T follicular helper cell (primary cell): ENCODE data around the gene MMP14.

Source experiments
- DNase-seq: peaks from one replicate; pipeline ENCODE4 v3.0.0-alpha.2; 2020; ENCODE audit warnings: low read depth

The MMP14 gene

DNA sequence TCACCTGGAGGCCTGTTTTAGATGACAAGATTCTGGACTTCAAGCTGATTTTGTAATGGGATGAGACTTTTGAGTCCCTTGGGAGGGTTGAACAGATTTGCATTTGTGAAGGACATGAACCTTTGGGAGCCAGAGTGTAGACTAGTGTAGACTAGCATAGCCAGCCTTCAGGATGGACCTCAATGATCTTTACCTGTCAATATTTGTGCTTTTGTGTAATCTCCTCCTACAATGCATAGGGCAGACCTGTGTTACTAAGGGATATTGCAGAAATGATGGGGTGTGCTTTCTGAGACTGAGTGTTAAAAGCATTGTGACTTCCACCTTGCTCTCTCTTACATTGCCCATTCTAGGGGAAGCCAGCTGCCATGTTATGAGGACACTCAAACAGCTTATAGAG lies 25.3 kb downstream of the MMP14 start:
- no peak for DNase-seq

DNA sequence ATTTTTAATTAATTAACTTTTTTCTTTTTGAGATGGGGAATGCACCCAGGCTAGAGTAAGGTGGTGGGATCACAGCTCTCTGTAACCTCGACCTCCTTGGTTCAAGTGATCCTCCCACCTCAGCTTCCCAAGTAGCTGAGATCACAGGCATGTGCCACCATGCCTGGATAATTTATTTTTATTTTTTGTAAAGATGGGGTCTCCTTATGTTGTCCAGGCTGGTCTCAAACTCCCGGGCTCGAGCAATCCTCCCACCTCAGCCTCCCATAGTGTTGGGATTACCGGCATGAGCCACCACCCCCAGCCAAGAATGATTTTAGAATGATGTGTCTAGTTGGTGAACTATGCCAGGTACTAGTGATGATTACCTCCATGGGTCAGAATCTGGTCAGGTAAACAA lies 28.6 kb downstream of the MMP14 start:
- DNase-seq: no peak

DNA sequence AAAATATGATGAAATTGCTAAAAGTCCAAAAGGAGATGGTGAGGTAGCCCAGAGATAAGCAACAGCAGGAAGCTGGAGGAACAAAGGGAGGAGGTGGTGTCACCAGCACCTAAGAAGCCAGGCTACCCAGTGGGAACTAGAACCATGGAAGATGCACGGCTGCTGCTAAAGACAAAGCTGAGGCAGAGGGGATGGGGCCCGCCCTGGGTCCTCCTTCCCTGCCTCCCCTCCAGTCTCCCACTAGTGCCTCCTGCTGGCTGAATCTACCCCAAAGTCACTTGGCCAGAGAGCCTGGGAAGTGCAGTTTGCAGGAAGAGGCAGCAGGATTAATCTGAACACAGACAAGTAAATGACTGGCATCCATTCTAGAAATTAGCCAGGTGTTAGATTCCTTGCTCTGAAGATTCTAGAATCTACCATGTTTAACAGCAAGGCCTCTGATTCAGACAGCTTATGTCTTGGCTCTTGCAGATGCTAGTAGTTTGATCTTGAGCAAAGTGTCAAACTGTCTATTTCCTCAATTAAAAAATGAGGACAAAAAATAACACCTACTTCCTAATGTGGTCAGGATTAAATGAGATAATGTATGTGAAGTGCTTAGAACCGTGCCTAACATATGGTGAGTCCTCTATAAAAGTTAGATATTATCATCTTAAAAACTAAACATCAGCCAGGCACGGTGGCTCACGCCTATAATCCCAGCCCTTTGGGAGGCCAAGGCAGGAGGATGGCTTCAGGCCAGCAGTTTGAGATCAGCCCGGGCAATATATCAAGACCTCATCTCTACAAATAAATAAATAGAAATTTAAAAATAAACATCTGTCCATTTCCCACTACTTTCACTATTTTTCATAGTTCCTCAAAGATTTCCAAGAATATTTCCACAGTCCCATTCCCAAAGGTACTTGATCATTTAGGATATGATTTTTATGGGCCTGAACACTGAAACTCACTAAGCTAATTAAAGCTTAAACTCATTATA lies 29.3 kb downstream of the MMP14 start:
- no peak for DNase-seq

GRCh38 chr14:22866874-22867273 lies 30.5 kb downstream of the MMP14 start:
- DNase-seq: no peak

- DNase-seq: no peak
These were observed 34.4 kb downstream of the MMP14 start for GRCh38 chr14:22870811-22871223.

- peak; percentile 59 for DNase-seq
These were observed 35.0 kb downstream of the MMP14 start, which contains the start of gene LRP10 for GRCh38 chr14:22871224-22872032. LRP10 (plus strand) TSS chr14:22871740; CDS start chr14:22872304, 564 bp downstream.

- DNase-seq: peak; percentile 59
These were observed 35.8 kb downstream of the MMP14 start for GRCh38 chr14:22872033-22872832.

- no peak for DNase-seq
These were observed 36.6 kb downstream of the MMP14 start for GRCh38 chr14:22872833-22873520.

- DNase-seq: no peak
These were observed 38.8 kb downstream of the MMP14 start for GRCh38 chr14:22875003-22875747.

DNA sequence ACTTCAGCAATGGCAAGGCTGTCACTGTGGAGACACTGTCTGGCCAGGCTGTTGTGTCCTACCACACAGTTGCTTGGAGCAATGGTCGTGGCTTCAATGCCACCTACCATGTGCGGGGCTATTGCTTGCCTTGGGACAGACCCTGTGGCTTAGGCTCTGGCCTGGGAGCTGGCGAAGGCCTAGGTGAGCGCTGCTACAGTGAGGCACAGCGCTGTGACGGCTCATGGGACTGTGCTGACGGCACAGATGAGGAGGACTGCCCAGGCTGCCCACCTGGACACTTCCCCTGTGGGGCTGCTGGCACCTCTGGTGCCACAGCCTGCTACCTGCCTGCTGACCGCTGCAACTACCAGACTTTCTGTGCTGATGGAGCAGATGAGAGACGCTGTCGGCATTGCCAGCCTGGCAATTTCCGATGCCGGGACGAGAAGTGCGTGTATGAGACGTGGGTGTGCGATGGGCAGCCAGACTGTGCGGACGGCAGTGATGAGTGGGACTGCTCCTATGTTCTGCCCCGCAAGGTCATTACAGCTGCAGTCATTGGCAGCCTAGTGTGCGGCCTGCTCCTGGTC lies 39.4 kb downstream of the MMP14 start:
- DNase-seq: no peak

- DNase-seq: no peak
These were observed 40.7 kb downstream of the MMP14 start for GRCh38 chr14:22877000-22877501.

DNA sequence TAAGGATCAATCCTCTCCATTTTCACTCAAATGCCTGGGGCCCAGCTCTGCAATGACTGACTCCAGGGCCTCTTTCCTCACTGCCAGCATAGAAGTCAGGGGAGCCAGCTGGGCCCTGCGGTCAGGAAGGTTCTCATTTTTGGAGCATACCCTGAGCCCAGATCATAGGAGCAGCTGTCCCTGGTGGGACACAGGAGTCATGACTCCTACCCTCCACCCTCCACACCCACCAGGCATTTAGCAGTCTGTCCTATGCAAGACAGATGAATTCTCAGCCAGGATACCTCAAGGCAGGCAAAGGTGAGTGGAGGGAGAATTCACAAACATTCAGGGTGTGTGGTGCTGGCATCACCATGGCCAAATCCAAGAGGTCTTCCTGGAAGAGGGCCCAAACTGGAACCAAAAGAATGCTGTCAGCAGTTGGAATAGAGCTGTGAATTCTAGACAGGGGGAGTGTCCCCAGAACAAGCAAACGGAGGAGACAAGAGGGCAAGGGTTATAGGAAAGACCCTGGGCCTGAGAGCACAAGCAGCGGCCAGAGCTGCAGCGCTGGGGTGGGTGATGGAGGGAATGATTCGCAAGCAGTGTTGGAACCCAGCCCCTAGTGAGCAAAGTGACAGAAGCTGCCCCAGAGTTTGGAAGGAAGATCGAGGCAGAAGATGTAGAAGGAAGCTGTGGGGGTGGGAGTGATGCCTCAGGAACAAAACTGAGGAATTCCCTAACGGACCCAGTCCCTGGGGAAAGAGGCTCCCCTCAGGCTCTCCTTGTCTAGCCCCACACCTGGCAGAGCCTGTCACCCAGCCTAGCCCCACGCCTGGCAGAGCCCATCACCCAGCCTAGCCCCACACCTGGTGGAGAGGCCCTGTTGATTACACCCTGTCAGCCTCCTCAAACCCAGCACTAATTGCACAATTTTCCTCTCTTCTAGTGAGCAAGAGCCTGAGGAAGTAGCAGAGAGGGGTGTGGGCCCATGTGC lies 42.2 kb downstream of the MMP14 start:
- no peak for DNase-seq

DNA sequence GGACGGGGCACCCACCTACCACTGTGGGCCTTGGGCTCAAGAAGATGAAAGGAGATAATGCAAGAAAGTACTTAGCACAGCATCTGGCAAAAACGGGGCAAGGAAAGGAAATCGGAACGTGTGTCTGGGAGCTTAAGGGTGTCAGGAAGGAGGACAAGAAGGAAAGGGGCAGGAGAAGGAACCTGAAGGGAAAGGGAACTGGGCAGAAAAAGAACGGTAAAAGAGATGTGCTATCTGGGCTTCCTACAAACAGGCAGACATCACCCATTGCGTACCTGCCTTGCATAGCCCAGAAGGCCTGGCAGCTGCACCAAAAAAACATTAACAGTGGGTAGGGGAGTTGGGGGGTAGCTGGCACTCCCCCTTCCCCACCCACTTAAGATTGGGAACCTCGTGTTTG lies 45.7 kb downstream of the MMP14 start:
- no peak for DNase-seq

GRCh38 chr14:22882529-22883172 lies 46.3 kb downstream of the MMP14 start:
- peak; percentile 31 for DNase-seq

- DNase-seq: no peak
These were observed 47.0 kb downstream of the MMP14 start, which contains the start of gene REM2 for GRCh38 chr14:22883173-22883976. REM2 (plus strand) TSS chr14:22883222; CDS start chr14:22883288, 66 bp downstream.

GRCh38 chr14:22884076-22884737 lies 47.8 kb downstream of the MMP14 start:
- no peak for DNase-seq
